HG03095 (cell line): ENCODE data around the gene PLK5.
"Not testable (repeated sequence)": the region's sequence is repeated elsewhere in the genome, so short reads cannot be mapped to it uniquely, and the experiment has no call there.

Experiments used
- ATAC-seq: cut with Tn5 transposase; IDR thresholded peaks from one replicate; pipeline ENCODE4 v1.9.1; 2021; ENCODE audit warnings: moderate library complexity; ENCODE audit not compliant: unreplicated experiment

PLK5 gene

GRCh38 chr19:1491114-1491848 is 32.6 kb upstream of the PLK5 start, which contains the start of gene REEP6:
REEP6 (plus strand) TSS chr19:1491181; CDS start chr19:1491270, 89 bp downstream.
- ATAC-seq = no peak

GRCh38 chr19:1491849-1492170 is 32.1 kb upstream of the PLK5 start:
- no peak for ATAC-seq

DNA sequence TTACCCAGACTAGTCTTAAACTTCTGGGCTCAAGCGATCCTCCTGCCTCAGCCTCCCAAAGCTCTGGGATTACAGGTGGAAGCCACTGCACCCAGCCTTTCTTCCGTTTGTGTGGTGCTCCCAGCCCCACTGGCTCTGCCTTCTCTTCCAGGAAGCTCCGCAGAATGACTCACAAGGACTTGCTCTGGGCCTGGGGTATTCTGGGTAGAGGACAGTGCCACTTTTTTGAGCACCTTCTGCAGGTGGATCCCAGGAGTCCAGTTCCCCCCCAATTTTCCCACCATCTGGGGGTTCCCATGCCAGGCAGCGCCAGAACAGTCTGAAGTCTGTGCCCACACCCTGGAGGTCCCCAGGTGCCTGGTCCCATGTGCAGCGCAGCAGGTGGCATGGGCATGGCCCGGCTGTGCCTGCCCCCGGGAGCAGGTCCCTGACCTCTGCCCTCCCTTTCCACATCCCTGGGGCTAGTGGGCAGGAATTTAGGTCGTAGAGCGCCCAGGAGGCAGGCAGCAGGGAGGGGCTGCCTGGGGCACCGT is 31.3 kb upstream of the PLK5 start:
- no peak for ATAC-seq

DNA sequence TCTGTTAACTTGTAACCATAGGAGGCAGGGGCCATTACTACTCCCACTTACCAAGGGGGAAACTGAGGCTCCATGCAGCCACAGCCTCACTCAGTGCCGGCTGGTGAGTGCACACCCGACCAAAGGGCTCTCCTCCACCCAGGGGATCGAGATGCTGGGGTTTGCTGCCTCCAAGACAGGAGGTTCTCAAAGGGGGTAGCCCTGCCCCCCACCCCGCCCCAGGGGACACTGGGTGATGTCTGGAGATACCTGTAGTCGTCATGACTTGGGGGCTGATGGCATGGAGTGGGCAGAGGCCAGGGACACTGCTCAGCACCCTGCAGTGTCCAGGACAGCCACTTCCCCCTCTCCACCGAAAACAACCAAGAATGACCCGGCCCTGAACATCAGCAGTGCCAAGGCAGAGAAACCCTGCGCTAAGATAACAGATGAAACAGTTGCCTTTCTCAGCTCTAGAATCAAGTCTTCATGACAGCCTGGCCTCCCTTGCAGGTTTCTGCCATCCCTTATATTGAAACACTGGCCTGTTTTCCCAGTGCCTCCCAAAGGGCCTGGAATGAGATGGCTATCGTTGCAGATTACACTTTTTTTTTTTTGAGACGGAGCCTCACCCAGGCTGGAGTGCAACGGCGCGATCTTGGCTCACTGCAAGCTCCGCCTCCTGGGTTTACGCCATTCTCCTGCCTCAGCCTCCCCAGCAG is 29.6 kb upstream of the PLK5 start:
- ATAC-seq = no peak

GRCh38 chr19:1495051-1495798 is 28.7 kb upstream of the PLK5 start:
- ATAC-seq = no peak

GRCh38 chr19:1495799-1496713 is 27.8 kb upstream of the PLK5 start:
- no peak for ATAC-seq

DNA sequence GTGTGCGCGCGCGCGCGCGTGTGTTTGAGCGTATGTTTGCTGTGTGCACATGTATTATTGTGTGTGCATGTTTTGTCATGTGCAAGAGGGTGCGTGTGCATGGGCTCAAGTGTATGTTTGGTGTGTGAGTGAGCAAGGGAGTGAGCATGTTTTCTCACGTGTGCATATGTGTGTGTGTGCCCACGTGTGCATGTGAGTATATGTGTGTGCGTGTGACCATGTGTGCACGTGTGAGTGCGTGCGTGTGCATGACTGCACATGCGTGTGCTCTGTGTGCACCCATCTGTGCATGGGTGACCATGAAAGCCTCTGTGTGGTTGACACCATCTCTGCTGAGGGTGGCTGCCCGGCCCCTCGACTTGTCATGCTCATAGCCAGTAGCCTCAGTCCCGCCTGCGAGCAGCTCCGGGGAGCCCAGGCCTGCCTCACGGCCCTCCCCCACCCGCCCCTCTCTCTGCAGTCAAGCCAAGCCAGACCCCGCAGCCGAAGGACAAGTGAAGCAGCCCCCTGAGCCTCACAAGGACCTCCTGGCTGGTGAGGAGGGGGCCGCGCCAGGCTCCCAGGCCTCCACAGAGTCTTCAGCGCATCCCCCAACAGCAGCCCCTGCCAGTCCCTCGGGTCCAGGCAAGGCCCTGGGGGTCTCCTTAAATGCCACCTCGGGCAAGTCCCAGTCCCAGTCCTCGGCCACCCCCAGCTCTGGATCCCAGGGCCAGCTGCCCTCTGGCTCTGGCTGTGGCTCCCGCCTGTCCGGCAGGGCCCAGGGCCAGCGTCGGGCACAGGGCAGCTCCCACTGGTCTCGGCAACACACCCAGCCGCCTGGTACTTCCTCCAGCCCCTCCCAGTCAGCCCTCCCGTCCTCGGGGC is 26.9 kb upstream of the PLK5 start:
- no peak for ATAC-seq

DNA sequence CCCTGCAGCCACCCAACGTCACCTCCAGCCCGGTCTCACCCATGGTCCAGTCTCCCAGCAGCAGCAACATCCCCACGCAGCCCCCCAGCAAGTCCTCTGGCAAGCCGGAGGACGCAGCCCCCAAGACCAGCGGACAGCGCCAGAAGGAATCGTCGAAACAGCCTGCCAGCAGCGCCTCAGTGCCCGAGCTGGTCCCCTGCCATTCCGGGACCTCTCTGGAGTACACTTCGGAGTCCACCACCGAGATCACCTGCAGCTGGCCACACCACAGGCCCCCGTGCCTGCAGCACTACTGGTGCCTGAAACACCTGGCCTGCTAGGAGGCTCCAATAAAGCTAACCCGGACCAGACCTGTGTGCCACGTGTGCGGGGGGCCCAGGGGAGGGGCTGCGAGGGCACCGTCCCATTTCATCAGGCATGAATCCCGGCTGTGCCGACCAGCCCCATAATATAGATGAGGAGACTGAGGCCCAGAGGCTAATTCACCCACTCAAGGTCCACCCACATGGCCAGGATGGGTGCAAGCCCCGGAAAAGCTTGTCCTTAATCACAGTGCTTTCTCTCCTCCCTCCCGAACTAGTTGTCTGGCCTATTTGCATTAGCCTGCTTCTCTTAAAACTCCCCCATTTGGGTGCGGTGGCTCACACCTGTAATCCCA is 26.2 kb upstream of the PLK5 start:
- no peak for ATAC-seq

- ATAC-seq = not testable (repeated sequence)
These were observed 24.6 kb upstream of the PLK5 start for GRCh38 chr19:1499231-1499630.

GRCh38 chr19:1501200-1501595 is 22.7 kb upstream of the PLK5 start:
- ATAC-seq = no peak

- no peak for ATAC-seq
These were observed 21.3 kb upstream of the PLK5 start for GRCh38 chr19:1502433-1503088.

DNA sequence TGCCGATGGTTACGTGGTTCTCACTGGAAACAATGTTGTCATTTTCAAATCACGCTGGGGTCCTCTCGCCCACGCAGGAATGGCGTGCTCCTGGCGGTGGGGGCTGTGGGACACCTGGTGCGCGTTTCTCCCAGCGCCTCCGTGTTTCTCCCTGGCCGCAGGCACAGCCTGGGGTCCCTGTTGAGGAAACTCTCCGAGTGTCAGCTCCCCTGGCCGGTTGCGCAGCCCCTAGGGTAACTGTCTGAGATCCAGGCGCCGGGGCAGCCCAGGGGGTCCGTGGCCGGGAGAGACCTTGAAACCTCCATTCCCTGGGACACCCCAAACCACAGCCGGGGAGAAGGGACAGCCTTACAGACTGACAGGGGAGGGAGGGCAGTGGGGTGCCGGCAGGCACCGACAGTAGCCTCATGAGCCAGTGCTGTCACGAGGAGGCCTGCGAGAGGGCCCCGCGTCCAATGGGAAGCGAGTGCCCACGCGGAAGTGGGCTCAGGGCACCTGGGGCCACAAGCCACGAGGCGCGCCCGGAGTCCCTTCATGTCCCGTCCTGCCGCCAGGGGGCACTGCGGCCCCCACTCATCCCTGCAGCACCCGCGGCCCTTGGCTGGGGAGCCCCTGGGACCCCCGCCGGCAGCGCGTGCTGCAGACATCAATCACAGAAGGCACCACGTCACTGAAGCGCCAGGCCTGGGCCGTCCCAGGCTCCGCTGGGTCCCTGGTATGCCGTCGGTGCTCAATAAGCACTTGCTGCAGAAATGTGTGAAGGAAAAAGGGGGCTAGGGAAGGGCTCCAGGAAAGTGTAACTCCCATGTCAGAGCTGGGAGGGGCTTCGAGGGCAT is 20.6 kb upstream of the PLK5 start:
- no peak for ATAC-seq

DNA sequence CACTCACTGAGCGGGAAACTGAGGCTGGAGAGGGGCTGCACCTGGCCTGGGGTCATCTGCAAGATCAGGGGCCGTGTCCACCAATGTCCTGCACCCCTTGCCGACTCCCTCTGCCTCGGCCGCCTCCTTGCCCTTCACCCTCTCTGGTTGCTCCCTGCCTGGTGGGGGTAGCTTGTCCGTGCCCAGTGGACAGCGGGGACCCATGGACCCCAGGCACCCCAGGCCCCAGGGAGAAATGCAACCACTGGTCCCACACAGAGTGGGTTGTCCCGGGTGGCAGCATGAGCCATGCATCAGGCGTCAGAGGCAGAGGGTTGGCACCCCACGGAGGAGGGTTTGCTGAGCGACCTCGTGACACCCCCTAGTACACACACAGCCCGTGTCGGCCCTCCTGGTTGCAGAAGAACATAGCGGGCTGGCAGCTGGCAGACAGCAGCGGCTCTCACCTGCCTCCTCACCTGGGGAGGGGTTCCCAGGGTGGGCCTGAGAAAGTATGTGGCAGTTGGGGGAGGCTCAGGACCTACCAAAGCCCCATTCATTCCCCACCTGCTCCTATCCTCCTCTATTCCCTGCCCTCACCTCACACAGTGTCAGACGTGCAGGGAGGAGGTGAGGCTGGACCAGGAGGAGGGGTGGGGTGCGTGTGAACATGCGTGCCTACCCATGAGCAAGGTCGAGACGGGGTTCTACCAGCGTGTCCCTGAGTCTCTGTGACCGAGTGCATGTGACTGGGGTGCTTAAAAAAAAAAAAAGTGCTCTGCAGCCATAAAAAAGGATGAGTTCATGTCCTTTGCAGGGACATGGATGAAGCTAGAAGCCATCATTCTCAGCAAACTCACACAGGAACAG is 19.7 kb upstream of the PLK5 start:
- no peak for ATAC-seq

GRCh38 chr19:1505012-1505411 is 18.9 kb upstream of the PLK5 start:
- no peak for ATAC-seq

DNA sequence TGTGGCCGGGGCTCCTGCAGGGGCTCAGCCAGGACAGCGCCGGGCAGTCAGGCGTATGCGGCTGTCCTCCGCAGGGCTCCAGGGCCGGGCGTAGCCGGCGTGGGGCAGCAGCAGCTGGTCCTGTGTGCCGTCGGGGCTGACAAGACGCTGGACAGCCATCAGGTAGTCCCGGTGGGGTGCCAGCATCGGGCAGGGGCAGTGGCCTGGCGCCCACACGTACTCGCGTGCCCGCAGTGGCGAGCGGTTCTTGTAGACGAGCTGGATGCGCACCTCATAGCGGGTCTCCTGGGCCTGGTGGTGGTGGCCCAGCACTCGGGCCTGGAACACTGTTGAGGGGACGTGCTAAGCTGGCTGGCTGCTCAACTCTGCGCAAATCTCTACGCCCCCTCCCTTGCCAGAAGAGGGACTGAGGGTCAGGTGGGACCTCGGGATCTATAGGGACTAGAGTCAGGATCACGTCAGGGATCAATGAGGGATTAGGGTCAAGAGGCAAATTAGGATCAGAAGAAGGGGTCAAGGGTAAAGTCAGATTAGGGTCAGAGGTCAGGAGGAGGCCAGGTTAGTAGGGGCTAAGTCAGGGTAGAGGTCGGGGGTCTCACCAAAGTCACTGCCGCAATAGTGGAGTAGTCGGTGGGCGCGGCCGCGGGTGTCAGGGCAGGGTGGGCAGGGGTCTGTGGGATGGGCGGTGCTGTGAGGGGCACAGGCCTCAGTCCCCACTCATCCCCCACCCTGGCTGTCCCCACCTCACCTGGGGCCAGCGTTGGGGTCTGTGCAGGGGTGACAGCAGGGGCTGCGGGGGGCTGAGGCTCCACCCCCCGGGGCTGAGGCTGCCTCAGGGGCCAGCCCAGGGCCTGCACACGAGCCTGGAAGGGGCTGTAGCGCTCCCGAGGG is 17.6 kb upstream of the PLK5 start:
- ATAC-seq = no peak

DNA sequence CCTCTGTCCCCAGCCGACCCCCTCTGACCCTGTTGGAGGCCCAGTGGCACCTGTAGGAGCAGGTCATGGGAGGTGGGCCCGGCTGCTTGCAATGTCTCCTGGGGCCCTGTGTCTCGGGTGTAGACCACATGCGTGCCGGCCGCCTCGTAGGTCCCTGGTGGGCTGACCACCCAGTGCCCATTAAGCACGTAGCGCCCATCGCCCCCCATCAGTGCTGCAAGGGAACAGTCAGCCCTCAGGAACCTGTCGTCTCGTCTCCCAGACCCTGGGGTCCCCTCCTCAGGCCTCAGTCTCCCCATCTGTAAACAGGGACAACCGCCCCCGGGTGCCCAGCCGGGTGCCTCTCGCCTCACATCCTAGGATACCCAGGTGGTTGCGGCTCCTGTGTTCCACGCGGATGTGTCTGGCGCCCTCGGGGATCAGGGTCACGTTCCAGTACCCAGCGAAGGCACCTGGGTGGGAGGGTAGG is 16.7 kb upstream of the PLK5 start:
- ATAC-seq = no peak
